ENCODE measurements around the gene TSSC4.

The TSSC4 gene

GRCh38 chr11:2402106-2402505 is 1.6 kb downstream of the TSSC4 start:
- no peak for DNase-seq

DNA sequence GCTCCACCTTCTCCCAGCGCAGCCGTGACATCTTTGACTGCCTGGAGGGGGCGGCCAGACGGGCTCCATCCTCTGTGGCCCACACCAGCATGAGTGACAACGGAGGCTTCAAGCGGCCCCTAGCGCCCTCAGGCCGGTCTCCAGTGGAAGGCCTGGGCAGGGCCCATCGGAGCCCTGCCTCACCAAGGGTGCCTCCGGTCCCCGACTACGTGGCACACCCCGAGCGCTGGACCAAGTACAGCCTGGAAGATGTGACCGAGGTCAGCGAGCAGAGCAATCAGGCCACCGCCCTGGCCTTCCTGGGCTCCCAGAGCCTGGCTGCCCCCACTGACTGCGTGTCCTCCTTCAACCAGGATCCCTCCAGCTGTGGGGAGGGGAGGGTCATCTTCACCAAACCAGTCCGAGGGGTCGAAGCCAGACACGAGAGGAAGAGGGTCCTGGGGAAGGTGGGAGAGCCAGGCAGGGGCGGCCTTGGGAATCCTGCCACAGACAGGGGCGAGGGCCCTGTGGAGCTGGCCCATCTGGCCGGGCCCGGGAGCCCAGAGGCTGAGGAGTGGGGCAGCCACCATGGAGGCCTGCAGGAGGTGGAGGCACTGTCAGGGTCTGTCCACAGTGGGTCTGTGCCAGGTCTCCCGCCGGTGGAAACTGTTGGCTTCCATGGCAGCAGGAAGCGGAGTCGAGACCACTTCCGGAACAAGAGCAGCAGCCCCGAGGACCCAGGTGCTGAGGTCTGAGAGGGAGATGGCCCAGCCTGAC is 2.5 kb downstream of the TSSC4 start:
- DNase-seq = no peak

DNA sequence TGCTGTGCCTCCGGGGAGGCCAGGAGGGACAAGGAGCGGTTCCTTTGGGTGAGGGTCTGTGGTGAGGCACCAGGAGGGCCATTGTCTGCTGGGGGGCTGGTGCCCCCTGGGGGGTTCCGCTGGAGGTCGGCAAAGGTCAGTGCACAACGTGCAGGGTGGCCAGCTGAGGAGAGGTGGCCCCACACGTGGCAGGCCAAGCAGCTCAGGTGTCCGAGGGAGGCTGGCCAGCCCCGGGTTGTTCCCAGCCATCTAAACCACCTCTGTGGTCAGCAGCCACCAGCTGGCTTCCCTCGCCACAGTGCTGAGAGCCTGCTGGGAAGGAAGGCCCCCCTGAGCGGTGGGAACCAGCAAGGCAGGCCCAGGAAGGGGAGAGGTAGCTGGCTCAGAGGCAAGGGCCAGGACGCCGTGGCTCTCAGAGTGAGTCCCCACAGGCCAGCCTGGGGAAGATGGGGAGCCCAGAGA is 4.2 kb downstream of the TSSC4 start:
- DNase-seq = no peak

DNA sequence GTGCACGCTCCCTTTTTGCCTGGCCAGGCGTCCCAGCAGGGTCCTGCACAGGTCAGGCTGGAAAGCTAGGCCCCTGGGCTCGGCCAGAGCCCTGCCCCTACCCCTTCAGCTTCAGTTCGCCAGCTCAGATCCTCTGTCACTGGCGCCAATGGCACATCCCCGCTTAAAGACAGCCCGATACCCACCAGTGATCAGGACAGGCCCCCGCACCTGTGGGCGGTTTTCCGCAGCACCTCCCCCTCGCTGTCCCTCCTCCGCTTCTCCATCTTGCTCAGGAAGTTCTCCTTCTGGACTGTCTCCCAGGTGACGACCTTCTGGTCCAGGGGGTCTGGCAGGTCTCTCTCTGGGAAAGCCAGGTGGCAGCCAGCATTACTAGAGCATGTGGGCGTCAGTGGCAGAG is 5.9 kb downstream of the TSSC4 start:
- no peak for DNase-seq

DNA sequence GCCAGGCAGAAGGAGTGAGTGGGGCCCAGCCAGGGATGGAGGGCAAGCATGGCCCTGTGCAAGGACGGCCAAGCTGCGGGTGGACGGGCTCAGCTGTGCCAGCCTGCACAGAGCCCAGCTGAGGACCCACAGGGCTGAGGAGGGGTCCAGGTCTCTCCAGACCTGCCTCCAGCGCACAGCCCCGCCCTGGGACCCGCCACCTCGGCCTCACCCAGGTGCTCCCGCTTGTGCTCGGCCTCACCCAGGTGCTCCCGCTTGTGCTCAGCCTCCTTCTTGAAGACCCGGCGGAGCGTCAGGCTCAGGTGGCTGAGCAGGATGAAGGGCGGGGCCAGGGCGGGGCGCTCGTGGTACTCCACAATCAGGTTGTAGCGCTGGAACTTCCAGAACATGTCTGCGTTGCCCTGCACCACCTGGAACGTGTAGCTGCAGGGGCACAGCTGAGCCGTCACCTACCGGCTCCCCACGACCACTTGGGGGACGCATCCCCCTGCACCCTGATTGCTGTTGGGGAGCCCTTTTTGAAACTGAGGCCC is 6.4 kb downstream of the TSSC4 start:
- DNase-seq = no peak

GRCh38 chr11:2408671-2409070 is 8.1 kb downstream of the TSSC4 start:
- no peak for DNase-seq

- DNase-seq = no peak
Observed at GRCh38 chr11:2409126-2409525, 8.6 kb downstream of the TSSC4 start.

- no peak for DNase-seq
Observed at GRCh38 chr11:2409611-2410468, 9.3 kb downstream of the TSSC4 start.

- no peak for DNase-seq
Observed at GRCh38 chr11:2410616-2411015, 10.1 kb downstream of the TSSC4 start.

DNA sequence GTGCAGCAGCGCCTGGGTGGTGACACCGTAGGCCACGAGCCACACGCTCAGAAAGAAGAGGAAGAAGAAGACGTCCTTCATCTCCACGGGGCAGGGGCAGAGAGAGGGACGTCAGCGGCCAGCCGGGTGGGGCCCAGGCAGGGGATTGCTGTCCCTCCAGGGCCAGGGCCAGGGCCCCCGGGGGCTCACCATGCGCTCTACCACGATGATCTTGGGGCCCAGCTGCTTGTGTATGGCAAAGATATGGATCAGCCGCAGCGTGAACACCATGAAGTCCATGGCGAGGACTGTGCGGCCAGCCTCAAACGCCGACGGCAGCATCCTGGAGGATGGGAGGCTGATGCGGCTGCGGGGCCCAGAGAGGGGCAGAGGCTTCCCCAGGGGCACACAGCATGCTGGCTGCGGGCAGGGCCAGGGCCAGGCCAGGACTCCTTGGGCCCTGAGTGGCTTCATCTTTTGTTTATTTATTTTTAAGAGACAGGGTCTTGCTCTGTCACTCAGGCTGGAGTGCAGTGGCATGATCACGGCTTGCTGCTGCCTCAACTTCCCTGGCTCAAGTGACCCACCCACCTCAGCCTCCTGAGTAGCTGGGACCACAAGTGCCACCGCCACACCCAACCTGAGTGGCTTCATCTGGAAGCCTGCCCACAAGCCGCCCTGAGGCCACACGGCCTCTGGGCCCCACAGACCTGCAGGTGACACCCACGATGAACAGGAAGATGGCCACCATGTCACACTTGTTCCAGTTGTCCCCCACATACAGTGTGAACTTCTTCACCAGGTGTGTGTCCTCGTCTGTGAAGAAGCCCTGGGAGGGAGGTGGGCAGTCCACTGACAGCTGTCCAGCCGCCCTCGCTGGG is 11.1 kb downstream of the TSSC4 start:
- DNase-seq = no peak

GRCh38 chr11:2412323-2412722 is 11.8 kb downstream of the TSSC4 start:
- DNase-seq = no peak

GRCh38 chr11:2413742-2414579 is 13.4 kb downstream of the TSSC4 start:
- no peak for DNase-seq

DNA sequence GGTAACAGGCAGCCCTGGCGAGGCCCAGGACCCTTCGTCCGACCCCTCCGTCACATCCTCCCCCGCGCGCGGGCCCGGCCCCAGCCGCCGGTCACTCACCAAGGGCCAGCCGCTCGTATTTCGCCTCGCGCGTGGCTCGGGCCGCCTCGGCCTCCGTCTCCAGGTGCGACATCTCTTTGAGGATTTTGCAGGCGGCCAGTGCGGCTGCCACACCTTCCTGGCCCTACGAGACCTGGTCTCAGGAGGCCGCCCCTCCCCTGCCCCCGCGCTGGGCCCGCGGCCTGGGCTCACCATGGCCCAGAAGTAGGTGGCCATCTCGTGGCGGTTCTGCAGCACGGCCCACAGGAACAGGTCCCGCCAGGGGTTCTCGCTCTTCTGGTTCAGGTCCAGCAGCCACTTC is 14.1 kb downstream of the TSSC4 start:
- no peak for DNase-seq

- DNase-seq = no peak
Observed at GRCh38 chr11:2415171-2415570, 14.6 kb downstream of the TSSC4 start.

- no peak for DNase-seq
Observed at GRCh38 chr11:2415601-2416380, 15.2 kb downstream of the TSSC4 start.

- DNase-seq = no peak
Observed at GRCh38 chr11:2416765-2417164, 16.2 kb downstream of the TSSC4 start.

- no peak for DNase-seq
Observed at GRCh38 chr11:2417856-2418692, 17.5 kb downstream of the TSSC4 start.

- DNase-seq = no peak
Observed at GRCh38 chr11:2418693-2419360, 18.3 kb downstream of the TSSC4 start.

Measured in stimulated activated CD4-positive, alpha-beta T cell treated with anti-CD3 and anti-CD28 coated beads, Interleukin-4, amount 100 ng/mL, for 24 hours (primary cell).